Right atrium auricular region (tissue), 2 donors: Measurements from ENCODE around the gene DDN. TPM values are rescaled to one million over a fixed set of nuclear protein-coding genes. Genes with fewer than 3 reads are reported as not detected.

Source experiments
- DNase-seq: peaks from one replicate; pipeline ENCODE4 v3.0.0-alpha.2; 2019; ENCODE audit warnings: low spot score
- H3K27ac ChIP-seq, 2 donors: fragments of 200-600 bp; sonication (generic); 1 replicate in 1 of 2; 2 replicates in 1 of 2; pipeline ENCODE4 v1.5.1; 2016 to 2019
- H3K27me3 ChIP-seq, 2 donors: fragments of 200-600 bp; sonication (generic); one replicate each; pipeline versions ENCODE4 v1.5.1 to v1.6.0; 2017 to 2019
- H3K36me3 ChIP-seq: fragments of 200-600 bp; sonication (generic); one replicate; pipeline ENCODE4 v1.5.1; 2016
- H3K4me1 ChIP-seq, 2 donors: fragments of 200-600 bp; sonication (generic); one replicate each; pipeline versions ENCODE4 v1.5.1 to v1.6.0; 2017 to 2019
- H3K4me3 ChIP-seq, 2 donors: fragments of 200-600 bp; sonication (generic); 1 replicate in 1 of 2; 2 replicates in 1 of 2; pipeline ENCODE4 v1.5.1; 2017 to 2019; ENCODE audit warnings: mild to moderate bottlenecking in 1 of 2, moderate library complexity in 1 of 2
- H3K9me3 ChIP-seq, 2 donors: fragments of 200-600 bp; sonication (generic); one replicate each; pipeline ENCODE4 v1.5.1; 2019
- total RNA-seq, 2 donors: library from RNA; depleted of rRNA; stranded (reverse); fragments of >200 nt; gene quantifications; one replicate each; pipeline ENCODE4 v1.1.0, GENCODE V29; 2016
- TF ChIP-seq, protein P1 (sequence below), 2 donors: fragments of 200-600 bp; sonication (generic); IDR thresholded peaks; one replicate each; pipeline ENCODE4 v1.5.1; 2019; ENCODE audit warnings: antibody characterized with exemption in 2 of 2

Gene DDN
- total RNA-seq, 2 donors from 2014 or later, result 0.44 to 0.67 TPM

DNA sequence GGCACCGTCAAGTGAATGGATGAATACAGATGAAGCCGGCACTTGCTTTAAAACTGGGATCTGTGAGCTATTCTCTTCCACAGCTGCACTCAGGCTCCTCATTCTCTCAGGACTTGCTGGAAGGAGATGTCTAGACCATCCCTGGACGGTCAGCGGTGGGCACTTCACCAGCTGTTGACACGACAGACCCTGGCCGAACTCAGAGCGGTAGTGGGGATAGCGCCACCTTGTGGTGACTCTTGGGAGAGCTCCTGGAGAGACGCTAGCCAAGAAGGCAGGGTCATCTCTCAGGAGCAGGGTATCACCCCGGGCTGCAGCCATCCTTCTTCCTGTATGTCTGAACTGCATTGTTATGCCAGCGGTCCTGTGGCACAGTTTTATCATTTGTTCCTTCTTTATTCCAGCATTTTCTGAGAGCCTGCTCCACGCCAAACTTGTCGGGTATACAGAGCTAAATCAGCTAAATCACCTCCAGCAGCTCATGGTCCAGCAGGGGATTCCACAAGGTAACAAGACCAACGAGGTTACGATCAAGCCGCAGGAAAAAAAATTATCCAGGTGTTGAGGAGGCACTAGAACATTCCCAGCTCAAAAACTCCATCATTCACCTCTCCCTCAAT, 11.0 kb downstream of the DDN start:
- TF ChIP-seq, protein P1, sequence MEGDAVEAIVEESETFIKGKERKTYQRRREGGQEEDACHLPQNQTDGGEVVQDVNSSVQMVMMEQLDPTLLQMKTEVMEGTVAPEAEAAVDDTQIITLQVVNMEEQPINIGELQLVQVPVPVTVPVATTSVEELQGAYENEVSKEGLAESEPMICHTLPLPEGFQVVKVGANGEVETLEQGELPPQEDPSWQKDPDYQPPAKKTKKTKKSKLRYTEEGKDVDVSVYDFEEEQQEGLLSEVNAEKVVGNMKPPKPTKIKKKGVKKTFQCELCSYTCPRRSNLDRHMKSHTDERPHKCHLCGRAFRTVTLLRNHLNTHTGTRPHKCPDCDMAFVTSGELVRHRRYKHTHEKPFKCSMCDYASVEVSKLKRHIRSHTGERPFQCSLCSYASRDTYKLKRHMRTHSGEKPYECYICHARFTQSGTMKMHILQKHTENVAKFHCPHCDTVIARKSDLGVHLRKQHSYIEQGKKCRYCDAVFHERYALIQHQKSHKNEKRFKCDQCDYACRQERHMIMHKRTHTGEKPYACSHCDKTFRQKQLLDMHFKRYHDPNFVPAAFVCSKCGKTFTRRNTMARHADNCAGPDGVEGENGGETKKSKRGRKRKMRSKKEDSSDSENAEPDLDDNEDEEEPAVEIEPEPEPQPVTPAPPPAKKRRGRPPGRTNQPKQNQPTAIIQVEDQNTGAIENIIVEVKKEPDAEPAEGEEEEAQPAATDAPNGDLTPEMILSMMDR (IDR thresholded peaks at IDR 0.05), result peak; percentile 75 to 92
- Histone ChIP-seq H3K36me3 (no peaks in the 10 kb centered on the region), H3K27me3 (no peaks in the 10 kb centered on the region), H3K4me3 (no peak overlapping the region), H3K27ac (no peak overlapping the region), H3K4me1 (peaks cover 0 to 12% of the 10 kb centered on the region in 2 donors), H3K9me3 (no peaks in the 10 kb centered on the region)
- DNase-seq, result no peak

DNA sequence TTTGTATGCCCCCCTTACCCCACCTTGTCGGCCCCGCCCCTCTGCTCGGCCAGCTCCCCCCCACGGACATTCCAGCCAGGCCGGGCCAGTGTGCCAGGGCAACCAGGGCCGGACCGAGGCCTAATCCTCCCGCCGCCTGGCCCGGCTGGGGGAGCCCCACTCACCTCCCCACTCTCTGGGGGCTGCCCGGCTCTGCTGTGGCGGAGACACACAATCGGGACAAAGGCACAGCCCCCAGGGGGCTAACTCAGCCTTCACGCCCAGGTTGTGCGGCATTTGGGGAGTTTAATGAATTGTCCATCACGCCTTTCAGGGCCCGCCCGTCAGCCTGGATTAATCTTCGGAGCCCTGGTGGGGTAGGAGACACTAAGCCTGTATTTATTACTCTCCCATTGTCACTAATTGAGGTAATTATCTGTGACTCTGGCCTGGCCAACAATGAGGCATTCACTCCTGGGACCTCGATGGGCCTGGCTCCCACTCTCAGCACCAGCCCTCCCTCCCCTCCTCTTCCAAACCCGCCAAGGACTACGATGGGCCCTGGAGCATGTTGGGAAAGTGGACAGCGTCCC, 12.4 kb downstream of the DDN start:
- Histone ChIP-seq H3K9me3 (no peaks in the 10 kb centered on the region), H3K27me3 (peaks cover 0 to under 1% of the 10 kb centered on the region in 2 donors), H3K36me3 (no peaks in the 10 kb centered on the region), H3K4me1 (peaks cover 0 to 12% of the 10 kb centered on the region in 2 donors), H3K27ac (no peak overlapping the region), H3K4me3 (no peak overlapping the region)
- TF ChIP-seq, protein P1 (IDR thresholded peaks at IDR 0.05), result no peak
- no peak for DNase-seq

DNA sequence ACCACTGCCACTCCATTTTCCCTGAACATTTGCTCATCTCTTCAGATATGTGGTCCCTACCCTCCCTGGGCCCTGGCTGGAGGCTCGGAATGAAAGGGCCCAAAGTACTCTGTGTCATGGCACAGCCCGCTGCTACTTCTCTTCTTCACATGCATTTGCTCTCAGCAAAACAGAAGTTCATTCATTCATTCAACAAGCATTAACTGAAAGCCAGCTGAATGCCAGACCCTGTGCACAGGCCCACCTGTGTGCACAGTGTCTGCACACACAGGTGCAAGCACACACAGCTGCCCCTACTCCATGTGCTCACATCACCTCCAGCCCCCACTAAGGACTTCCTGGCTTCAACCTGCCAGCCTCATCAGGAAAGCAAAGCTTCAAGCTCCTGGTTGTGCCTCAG, 13.3 kb downstream of the DDN start:
- H3K27ac ChIP-seq, result peak overlapping the region in 1 of 2 donors; percentile 41
- H3K9me3 ChIP-seq, result no peaks in the 10 kb centered on the region
- TF ChIP-seq, protein P1 (IDR thresholded peaks at IDR 0.05), result no peak
- H3K4me3 ChIP-seq, result no peak overlapping the region
- H3K4me1 ChIP-seq, result peaks cover 0 to 19% of the 10 kb centered on the region in 2 donors
- peaks cover 0 to 9% of the 10 kb centered on the region in 2 donors for H3K27me3 ChIP-seq
- no peaks in the 10 kb centered on the region for H3K36me3 ChIP-seq
- DNase-seq, result no peak

DNA sequence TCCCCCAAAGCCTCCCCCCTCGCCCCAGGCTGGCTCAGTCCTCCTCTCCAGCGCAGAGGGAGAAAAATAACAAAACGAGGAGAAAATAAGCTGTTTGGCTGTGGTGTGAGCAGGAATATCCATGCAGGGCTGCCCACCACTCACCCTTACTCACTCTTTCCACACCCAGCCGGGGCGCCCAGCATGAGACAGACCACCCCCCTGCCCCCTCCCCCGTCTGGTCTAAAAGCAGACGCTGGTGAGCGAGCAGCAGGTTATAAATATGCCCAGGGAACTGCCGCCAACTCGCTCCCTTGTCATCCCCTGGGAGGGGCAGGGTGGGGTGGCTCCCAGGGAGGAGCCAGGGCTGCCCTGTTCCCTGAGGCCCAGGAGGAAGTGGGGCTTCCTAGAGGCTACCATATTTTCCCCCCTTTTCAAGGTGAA, 13.7 kb downstream of the DDN start:
- H3K4me1 ChIP-seq, result peaks cover 0 to 23% of the 10 kb centered on the region in 2 donors
- H3K36me3 ChIP-seq, result no peaks in the 10 kb centered on the region
- DNase-seq, result no peak
- H3K9me3 ChIP-seq, result no peaks in the 10 kb centered on the region
- peak overlapping the region in 1 of 2 donors; percentile 41 for H3K27ac ChIP-seq
- TF ChIP-seq, protein P1 (IDR thresholded peaks at IDR 0.05), result no peak
- H3K27me3 ChIP-seq, result peaks cover under 1 to 13% of the 10 kb centered on the region in 2 donors
- no peak overlapping the region for H3K4me3 ChIP-seq

DNA sequence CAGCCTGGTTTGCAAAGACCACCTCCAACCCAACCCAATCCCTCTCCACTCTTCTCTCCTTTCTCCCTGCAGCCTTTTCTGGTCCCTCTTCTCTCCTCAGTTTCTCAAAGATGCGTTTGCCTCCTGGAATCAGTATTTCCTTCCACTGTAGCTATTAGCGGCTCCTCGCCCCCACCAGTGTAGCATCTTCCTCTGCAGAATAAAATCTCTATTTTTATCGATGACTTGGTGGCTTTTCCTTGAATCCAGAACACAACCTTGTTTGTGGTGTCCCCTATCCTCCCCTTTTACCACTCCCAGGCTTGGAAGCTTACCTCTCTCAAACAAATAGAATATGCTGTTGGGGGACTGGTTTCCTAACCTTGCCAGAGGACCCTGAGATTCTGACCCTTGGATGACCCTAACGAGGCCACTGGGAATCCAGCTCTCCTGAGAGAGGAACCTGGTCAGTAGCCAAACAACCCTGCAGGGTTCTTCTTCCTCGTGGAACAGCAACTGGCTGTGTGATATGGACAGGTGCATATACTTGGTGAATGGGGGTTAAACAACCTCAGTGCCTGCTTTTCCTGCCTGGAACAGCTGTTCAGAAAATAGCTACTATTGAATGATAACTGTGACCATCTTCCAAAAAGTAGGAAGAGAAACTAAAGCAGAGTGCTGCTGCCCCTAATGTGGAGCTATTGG, 16.6 kb downstream of the DDN start:
- Histone ChIP-seq H3K27me3 (peaks cover 7 to 40% of the 10 kb centered on the region in 2 donors), H3K36me3 (no peaks in the 10 kb centered on the region), H3K4me3 (no peak overlapping the region), H3K4me1 (peaks cover 0 to 52% of the 10 kb centered on the region in 2 donors), H3K9me3 (no peaks in the 10 kb centered on the region), H3K27ac (no peak overlapping the region)
- TF ChIP-seq, protein P1 (IDR thresholded peaks at IDR 0.05), result no peak
- no peak for DNase-seq
